Subcutaneous adipose tissue (tissue), 4 donors: ENCODE measurements around the gene EFCAB6. TPM values are rescaled to one million over a fixed set of nuclear protein-coding genes. Genes with fewer than 3 reads are reported as not detected.

ENCODE experiments used
- CTCF ChIP-seq: fragments of 450-650 bp; IDR thresholded peaks from one replicate; pipeline ENCODE4 v1.5.1; 2016; ENCODE audit warnings: low read depth, mild to moderate bottlenecking, control low read depth, antibody characterized with exemption, moderate library complexity
- small RNA-seq: library from RNA; depleted of rRNA; stranded (forward); fragments of <200 nt; gene quantifications from one replicate; pipeline ENCODE3, GENCODE V24; 2016
- total RNA-seq, 4 donors: library from RNA; depleted of rRNA; stranded (reverse); fragments of >200 nt; gene quantifications; one replicate each; pipeline ENCODE4 v1.1.0, GENCODE V29; 2016

EFCAB6 gene
- total RNA-seq, 4 donors from 2014 or later = 2.1 to 4.0 (median 2.4) TPM

GRCh38 chr22:43479962-43480361 is 332.1 kb downstream of the EFCAB6 start:
- no peak for TF ChIP-seq CTCF

GRCh38 chr22:43479301-43479950 is 332.7 kb downstream of the EFCAB6 start:
- TF ChIP-seq CTCF = no peak

Small RNAs within 50 kb of the gene (small RNA-seq; reads per million reads assigned to genes)
- gene HMGN2P9 = not detected

Other genes with a start within 250 kb of the EFCAB6 start
- under 1 TPM in 1 of 4 donors, not detected in 3; 0.98 TPM for gene SULT4A1, start 50.2 kb upstream of the EFCAB6 start, total RNA-seq
- not detected for gene PNPLA5, start 79.7 kb upstream of the EFCAB6 start, total RNA-seq
- 1 to 10 TPM; 2.3 to 6.6 (median 3.1) TPM for gene PNPLA3, start 111.5 kb upstream of the EFCAB6 start, total RNA-seq
- gene SAMM50, start 143.1 kb upstream of the EFCAB6 start, total RNA-seq = 10 to 100 TPM; 31.3 to 54.1 (median 42.2) TPM
- 100 to 1,000 TPM in 1 of 4 donors, 10 to 100 TPM in 3; 47.8 to 175 (median 52.8) TPM for gene PARVB, start 212.0 kb upstream of the EFCAB6 start, total RNA-seq